Left colon (tissue), 2 donors: ENCODE data around the gene TMEM91. TPM values are rescaled to one million over a fixed set of nuclear protein-coding genes. Genes with fewer than 3 reads are reported as not detected.
"Not testable (repeated sequence)": the region's sequence is repeated elsewhere in the genome, so short reads cannot be mapped to it uniquely, and the experiment has no call there.

Source experiments
- ATAC-seq: fragments of 200-7000 bp; cut with Tn5 transposase; one replicate; pipeline ENCODE4 v1.9.1; 2020; ENCODE audit warnings: mild to moderate bottlenecking, moderate library complexity
- DNase-seq, 2 donors: peaks; one replicate each; pipeline ENCODE4 v3.0.0-alpha.2; 2020
- intact Hi-C, 2 donors: fragments of 100-400 bp; cut with DNase I in 1 of 2; cut with micrococcal nuclease in 1 of 2; formaldehyde crosslinking; loops; one replicate each; pipeline versions ENCODE4 v1.11.2 to v1.14.0; 2022; cut with DNase I, micrococcal nuclease
- total RNA-seq, 2 donors: library from RNA; stranded (reverse); fragmentation: NEBNext Ultra II Directional; extraction: Animal tissue kit (Norgen Biotek cat#: 25700); gene quantifications; one replicate each; pipeline ENCODE4 v1.2.1, GENCODE V29; 2021
- donor health status: DM: no; HTN: no; CAD: no.
- donor health status: DM: yes; HTN: yes; CAD: no.

Gene TMEM91
- total RNA-seq, 2 donors from 2014 or later: 2.8 to 4.9 TPM

- DNase-seq, ATAC-seq, intact Hi-C loops: not testable (repeated sequence)
Measured at GRCh38 chr19:41371119-41371518, 5.2 kb upstream of the TMEM91 start.

- intact Hi-C loops: no loop called here
- ATAC-seq (no peak), DNase-seq (no peak)
Measured at GRCh38 chr19:41371541-41371940, 4.8 kb upstream of the TMEM91 start.

DNA sequence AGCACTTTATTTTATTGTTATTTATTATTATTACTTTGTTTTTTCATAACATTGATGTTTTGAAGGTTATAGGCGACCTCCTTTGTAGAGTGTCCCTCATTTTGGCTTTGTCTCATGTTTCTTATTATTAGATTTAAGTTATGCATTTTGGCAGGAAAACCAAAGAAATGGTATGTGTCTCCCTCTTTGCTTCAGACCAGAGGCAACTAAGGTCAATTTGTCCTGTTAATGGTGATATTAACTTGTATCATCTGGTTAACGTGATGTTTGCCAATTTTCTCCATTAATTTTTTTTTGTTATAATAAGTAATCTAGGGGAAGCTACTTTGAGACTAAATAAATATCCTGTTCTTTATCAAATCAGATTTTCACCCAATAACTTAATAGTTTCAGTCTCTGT lies 3.8 kb upstream of the TMEM91 start:
- no peak for DNase-seq

DNA sequence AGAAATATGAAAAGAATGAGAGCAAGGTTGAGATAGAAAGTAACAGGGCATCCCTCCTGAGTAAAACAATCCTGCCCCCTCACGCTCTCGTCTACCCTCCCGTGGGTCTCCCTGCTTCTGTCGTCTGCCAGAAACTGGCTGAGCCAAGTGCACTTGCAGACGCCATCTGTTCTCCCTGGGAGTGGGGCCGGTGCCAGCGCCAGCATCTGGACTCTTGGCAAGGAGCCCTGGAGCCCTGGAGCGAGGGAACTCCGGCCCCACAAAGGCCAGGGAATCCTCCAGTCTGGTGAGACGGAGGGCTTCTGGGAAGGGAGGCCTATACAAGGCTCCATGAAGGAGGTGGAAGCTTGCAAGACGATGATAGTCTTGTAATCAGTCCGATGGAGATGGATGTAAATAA lies 2.3 kb upstream of the TMEM91 start:
- intact Hi-C loops: no loop called here
- peak; percentile 76 to 78 for DNase-seq
- ATAC-seq: peak; percentile 61

More for the DNA sequence above, 3.8 kb upstream of the TMEM91 start:
- no peak for ATAC-seq
- intact Hi-C loops: no loop called here

DNA sequence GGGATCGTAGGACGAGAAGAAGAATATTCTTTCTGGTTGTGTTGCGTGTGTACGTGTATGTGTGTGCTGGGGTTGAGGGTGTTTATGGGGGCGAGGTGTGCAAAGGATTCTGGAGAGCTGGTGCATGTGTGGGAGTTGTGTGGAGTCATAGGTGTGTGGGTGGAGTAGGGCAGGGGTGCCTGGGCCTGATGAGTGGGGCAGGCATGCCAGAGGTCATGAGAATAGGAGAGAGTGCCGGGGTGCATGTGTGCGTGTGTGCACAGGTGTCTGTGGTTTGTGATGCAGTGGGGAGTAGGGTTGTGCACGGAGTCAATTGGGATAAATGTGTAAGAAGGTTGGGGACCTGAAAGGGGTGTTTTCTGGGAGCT lies 649 bp downstream of the TMEM91 start:
- DNase-seq: no peak
- intact Hi-C loops: no loop called here
- ATAC-seq: peak; percentile 18

GRCh38 chr19:41377977-41378709 lies 1.8 kb downstream of the TMEM91 start:
- DNase-seq (no peak), ATAC-seq (no peak)
- intact Hi-C loops: no loop called here

GRCh38 chr19:41381536-41381935 lies 5.2 kb downstream of the TMEM91 start:
- ATAC-seq, intact Hi-C loops, DNase-seq: not testable (repeated sequence)

GRCh38 chr19:41384351-41384750 lies 8.0 kb downstream of the TMEM91 start:
- DNase-seq (no peak), ATAC-seq (no peak)
- intact Hi-C loops: no loop called here

- DNase-seq (no peak), ATAC-seq (no peak)
- intact Hi-C loops: no loop called here
Measured at GRCh38 chr19:41386442-41386841, 10.1 kb downstream of the TMEM91 start.

- ATAC-seq: no peak
- intact Hi-C loops: no loop called here
Measured at GRCh38 chr19:41391618-41392017, 15.3 kb downstream of the TMEM91 start.

DNA sequence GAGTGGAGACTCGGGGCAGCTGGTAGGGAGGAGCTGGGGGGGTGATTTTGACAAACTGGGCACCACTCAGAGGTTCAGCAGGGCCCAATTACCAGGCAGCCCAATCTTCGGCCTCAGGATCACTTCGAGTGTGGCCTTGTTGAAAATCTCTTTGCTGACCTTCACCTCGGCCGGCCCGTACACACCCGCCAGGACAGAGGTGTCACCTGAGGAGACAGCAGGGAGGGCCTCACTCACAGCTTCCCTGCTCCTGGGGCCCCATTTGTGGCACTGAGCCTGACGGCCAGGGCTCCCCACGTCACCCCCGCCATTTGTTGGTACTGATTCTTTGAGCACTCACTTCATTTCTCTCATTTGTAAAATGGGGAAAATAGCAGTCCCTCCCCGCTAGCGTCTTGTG lies 16.4 kb downstream of the TMEM91 start:
- DNase-seq (no peak), ATAC-seq (no peak)
- intact Hi-C loops: no loop called here

More at GRCh38 chr19:41391618-41392017, 15.3 kb downstream of the TMEM91 start:
- no peak for DNase-seq

- ATAC-seq: no peak
- intact Hi-C loops: no loop called here
- no peak for DNase-seq
Measured at GRCh38 chr19:41395355-41395754, 19.0 kb downstream of the TMEM91 start.

GRCh38 chr19:41397086-41398049 lies 21.0 kb downstream of the TMEM91 start, which contains the start of the genes BCKDHA and EXOSC5:
Gene BCKDHA (plus strand): TSS chr19:41397818. CDS start chr19:41397828, 10 bp downstream.
Gene EXOSC5 (minus strand): TSS chr19:41397359. CDS start chr19:41397328, 31 bp downstream.
- DNase-seq: peak; percentile 100
- peak; percentile 99 for ATAC-seq
- intact Hi-C loops: no loop called here

- DNase-seq (no peak), ATAC-seq (no peak)
- intact Hi-C loops: no loop called here
Measured at GRCh38 chr19:41398050-41398418, 21.7 kb downstream of the TMEM91 start.

GRCh38 chr19:41398598-41398997 lies 22.3 kb downstream of the TMEM91 start:
- ATAC-seq (no peak), DNase-seq (no peak)
- intact Hi-C loops: no loop called here

GRCh38 chr19:41399091-41399490 lies 22.8 kb downstream of the TMEM91 start:
- intact Hi-C loops: no loop called here
- no peak for DNase-seq
- no peak for ATAC-seq

DNA sequence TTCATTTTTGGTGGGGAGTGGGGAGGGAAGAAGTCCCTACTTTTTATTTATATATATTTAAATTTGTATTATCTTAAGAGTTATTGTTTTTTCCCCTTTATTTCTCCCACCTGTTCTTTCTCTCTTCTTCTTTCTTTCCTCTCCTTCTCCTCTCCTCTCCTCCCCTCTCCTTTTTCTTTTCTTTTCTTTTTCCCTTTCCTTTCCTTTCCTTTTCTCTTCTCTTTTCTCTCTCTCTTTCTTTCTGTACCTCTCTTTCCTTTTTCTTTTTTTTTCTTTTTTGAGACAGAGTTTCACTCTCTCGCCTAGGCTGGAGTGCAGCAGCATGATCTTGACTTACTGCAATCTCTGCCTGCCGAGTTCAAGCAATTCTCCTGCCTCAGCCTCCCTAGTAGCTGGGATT lies 23.2 kb downstream of the TMEM91 start:
- ATAC-seq (no peak), DNase-seq (no peak)
- intact Hi-C loops: no loop called here

DNA sequence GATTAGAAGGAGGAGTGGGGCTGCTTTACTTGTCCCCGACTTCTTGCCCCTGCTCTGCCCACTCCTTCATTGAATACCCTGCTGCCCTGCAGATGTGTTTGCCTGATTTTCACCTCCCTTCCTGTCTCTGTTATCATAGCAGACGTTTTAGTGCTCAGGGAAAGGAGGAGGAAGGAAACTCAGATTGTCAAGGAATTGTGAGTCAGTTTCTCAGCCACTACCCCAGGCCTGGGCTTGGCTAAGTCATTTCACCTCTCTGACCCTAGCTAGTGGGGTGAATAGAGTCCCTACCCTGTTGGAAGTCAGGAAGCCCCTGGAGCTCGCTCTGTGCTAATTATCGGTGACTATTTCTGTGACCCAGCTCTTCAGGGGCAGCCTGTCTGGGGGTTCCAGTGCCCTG lies 25.1 kb downstream of the TMEM91 start:
- DNase-seq (no peak), ATAC-seq (no peak)
- intact Hi-C loops: no loop called here

DNA sequence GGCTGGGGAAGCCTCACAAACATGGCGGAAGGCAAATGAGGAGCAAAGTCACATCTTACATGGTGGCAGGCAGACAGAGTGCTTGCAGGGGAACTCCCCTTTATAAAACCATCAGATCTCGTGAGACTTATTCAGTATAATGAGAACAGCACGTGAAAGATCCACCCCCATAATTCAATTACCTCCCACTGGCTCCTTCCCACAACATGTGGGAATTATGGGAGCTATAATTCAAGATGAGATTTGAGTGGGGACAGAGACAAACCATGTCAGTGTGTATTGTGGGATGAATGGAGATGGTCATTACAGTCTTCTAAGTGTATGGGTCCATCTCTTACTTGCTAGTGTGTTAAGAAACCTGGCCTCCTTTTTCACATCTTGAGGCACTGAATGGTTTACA lies 25.7 kb downstream of the TMEM91 start:
- intact Hi-C loops: no loop called here
- no peak for ATAC-seq
- no peak for DNase-seq
